BJ (cell line): Measurements from ENCODE around the gene SZT2. TPM values are rescaled to one million over a fixed set of nuclear protein-coding genes. Genes with fewer than 3 reads are reported as not detected.

Experiments used
- CTCF ChIA-PET: fragments of 350-600 bp; formaldehyde crosslinking; extraction: SDS; loops from one replicate; lab custom pipeline; 2021; ENCODE audit warnings: antibody characterized with exemption, inconsistent platforms; lab: Yijun Ruan, JAX
- POLR2A ChIA-PET: fragments of 300-600 bp; sonication (Branson Sonifier 250); formaldehyde crosslinking; extraction: SDS; loops from one replicate; lab custom pipeline; 2021; ENCODE audit warnings: antibody characterized with exemption; lab: Charles Lee
- DNase-seq: peaks from one replicate; pipeline ENCODE4 v3.0.0-alpha.2; 2011; ENCODE audit warnings: low read depth
- H3K27me3 ChIP-seq: 2 replicates; pipeline ENCODE4 v1.6.0; 2011; ENCODE audit warnings: low read length; ENCODE audit not compliant: control insufficient read depth, insufficient read depth
- H3K36me3 ChIP-seq: 2 replicates; pipeline ENCODE4 v1.5.1; 2011; ENCODE audit warnings: low read length; ENCODE audit not compliant: control insufficient read depth, insufficient read depth
- H3K4me3 ChIP-seq: 2 replicates; pipeline ENCODE4 v1.5.1; 2011; ENCODE audit warnings: low read depth, mild to moderate bottlenecking, control low read depth, low read length
- CTCF ChIP-seq: IDR thresholded peaks from 2 replicates; pipeline ENCODE4 v1.5.1; 2011; ENCODE audit warnings: low read depth, mild to moderate bottlenecking, control low read depth, inconsistent platforms, low read length, moderate library complexity; ENCODE audit not compliant: insufficient read depth
- polyA plus RNA-seq: library from polyadenylated mRNA; depleted of rRNA; stranded (reverse); fragments of >200 nt; gene quantifications from 2 replicates; pipeline ENCODE4 v1.2.3, GENCODE V29; 2011

Gene SZT2
- polyA plus RNA-seq, 1 experiment = 12.1 TPM

GRCh38 chr1:43370564-43370963, 19.1 kb upstream of the SZT2 start:
- no peak for TF ChIP-seq CTCF
- no peaks in the 10 kb centered on the region for H3K27me3 ChIP-seq
- no peak for DNase-seq
- no peak overlapping the region for H3K4me3 ChIP-seq
- peaks cover 2% of the 10 kb centered on the region for H3K36me3 ChIP-seq
- ChIA-PET POLR2A (no interaction called here), CTCF (interaction anchor here (0.6 to 0.7 kb wide), 2 partner anchors 25 to 43 kb away, joined by 3 to 4 read pairs; no protein-coding TSS in a partner anchor)

- ChIA-PET POLR2A (interaction anchor here (0.6 kb wide), 1 partner anchor 55 kb away, joined by 3 read pairs; no protein-coding TSS in a partner anchor), CTCF (no interaction called here)
- no peaks in the 10 kb centered on the region for H3K27me3 ChIP-seq
- H3K4me3 ChIP-seq = no peak overlapping the region
- TF ChIP-seq CTCF = no peak
- H3K36me3 ChIP-seq = peaks cover 1% of the 10 kb centered on the region
- DNase-seq = no peak
Observed at GRCh38 chr1:43372172-43372571, 17.5 kb upstream of the SZT2 start.

- peak; percentile 46 for DNase-seq
- POLR2A ChIA-PET = no interaction called here
- CTCF ChIA-PET = no interaction called here
- Histone ChIP-seq H3K4me3 (no peak overlapping the region), H3K36me3 (peaks cover 1% of the 10 kb centered on the region), H3K27me3 (no peaks in the 10 kb centered on the region)
- TF ChIP-seq CTCF = no peak
Observed at GRCh38 chr1:43373066-43373940, 16.4 kb upstream of the SZT2 start.

GRCh38 chr1:43376723-43377235, 12.9 kb upstream of the SZT2 start:
- no peak overlapping the region for H3K4me3 ChIP-seq
- TF ChIP-seq CTCF = no peak
- ChIA-PET POLR2A (no interaction called here), CTCF (interaction anchor here (0.8 to 1.4 kb wide), 2 partner anchors 31 to 58 kb away, joined by 3 read pairs; no protein-coding TSS in a partner anchor)
- peaks cover 1% of the 10 kb centered on the region; the same call in 1 of the 2 replicates for H3K36me3 ChIP-seq
- no peak for DNase-seq
- no peaks in the 10 kb centered on the region for H3K27me3 ChIP-seq

- no peaks in the 10 kb centered on the region for H3K27me3 ChIP-seq
- no peak overlapping the region for H3K4me3 ChIP-seq
- H3K36me3 ChIP-seq = peaks cover 8% of the 10 kb centered on the region
- TF ChIP-seq CTCF = no peak
- CTCF ChIA-PET = interaction anchor here (1.6 kb wide), 1 partner anchor 151 kb away, joined by 4 read pairs; no protein-coding TSS in a partner anchor
- no peak for DNase-seq
- POLR2A ChIA-PET = no interaction called here
Observed at GRCh38 chr1:43377831-43378230, 11.9 kb upstream of the SZT2 start.
